GM10266 (cell line): ENCODE data around the gene OVCH2.

Experiments
- DNase-seq: peaks from one replicate; pipeline ENCODE4 v3.0.0; 2012; ENCODE audit errors: extremely low spot score
- TF ChIP-seq, protein P1 (sequence below): IDR thresholded peaks from 2 replicates; pipeline ENCODE4 v1.5.1; 2012; ENCODE audit warnings: mild to moderate bottlenecking, low read depth; ENCODE audit not compliant: control insufficient read depth, insufficient read depth; ENCODE audit errors: missing control alignments

OVCH2 gene

DNA sequence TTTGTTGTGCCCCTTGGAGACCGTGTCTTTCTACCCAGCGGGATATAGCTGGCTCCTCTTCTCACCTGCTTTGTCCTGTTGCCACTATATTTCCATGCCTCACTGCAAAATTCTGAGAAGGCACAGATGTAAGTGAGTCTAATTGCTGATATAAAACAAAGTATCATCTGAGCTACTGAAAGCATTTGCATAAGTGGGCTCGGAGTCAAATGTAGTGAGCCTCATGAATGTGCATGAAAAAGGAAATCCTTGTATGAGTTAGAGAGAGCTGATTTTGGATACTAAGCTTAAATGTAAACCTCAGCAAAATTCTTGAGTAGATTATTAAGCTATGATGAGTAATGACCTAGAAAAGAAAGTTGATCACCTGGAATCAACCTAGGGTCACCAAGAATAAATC, 13.9 kb downstream of the OVCH2 start:
- TF ChIP-seq, protein P1, sequence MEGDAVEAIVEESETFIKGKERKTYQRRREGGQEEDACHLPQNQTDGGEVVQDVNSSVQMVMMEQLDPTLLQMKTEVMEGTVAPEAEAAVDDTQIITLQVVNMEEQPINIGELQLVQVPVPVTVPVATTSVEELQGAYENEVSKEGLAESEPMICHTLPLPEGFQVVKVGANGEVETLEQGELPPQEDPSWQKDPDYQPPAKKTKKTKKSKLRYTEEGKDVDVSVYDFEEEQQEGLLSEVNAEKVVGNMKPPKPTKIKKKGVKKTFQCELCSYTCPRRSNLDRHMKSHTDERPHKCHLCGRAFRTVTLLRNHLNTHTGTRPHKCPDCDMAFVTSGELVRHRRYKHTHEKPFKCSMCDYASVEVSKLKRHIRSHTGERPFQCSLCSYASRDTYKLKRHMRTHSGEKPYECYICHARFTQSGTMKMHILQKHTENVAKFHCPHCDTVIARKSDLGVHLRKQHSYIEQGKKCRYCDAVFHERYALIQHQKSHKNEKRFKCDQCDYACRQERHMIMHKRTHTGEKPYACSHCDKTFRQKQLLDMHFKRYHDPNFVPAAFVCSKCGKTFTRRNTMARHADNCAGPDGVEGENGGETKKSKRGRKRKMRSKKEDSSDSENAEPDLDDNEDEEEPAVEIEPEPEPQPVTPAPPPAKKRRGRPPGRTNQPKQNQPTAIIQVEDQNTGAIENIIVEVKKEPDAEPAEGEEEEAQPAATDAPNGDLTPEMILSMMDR = no peak
- DNase-seq = no peak

DNA sequence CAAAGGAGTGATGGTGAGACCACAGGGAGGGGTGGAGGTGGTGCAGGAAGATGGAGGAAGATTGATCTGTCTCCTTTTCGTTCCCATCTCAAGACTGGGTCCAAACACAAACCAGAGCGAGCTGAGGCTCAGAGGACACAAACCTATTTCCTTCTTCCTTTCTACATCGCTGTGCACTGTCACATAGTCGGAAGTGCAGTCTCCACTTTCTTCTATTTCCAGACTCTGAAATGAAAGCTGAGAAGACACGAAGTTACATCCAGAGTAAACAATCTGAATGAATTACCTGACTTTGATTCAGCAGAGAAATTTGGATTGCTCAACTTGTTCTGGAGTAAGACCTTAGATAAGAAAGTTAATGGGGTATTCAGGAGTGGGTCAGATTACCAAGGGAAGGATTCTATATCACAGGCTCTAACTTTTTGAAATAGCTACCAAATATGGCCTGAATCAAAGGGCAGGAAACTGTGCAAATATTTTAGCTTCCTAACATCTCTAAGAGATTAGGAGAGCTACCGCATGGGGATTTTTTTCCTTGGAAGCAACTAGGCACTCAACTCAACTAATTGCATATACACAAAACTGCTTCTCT, 14.4 kb downstream of the OVCH2 start:
- DNase-seq = no peak
- TF ChIP-seq, protein P1 = no peak

DNA sequence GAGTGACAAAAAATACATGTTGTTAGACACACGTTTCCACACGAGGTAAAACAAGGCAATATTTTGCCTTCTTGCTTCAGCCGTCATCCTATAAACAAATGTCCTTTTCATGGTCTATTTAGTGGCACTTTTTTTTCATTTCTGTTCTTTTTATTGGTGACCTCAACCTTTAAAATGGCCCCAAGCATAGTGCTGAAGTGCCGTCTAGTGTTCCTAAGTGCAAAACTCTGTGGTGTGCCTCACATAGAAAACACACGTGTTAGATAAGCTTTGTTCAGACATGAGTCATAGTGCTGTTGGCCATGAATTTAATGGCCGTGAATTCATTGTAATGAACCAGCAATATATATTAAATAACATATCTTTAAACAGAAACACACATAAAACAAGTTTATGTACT, 15.6 kb downstream of the OVCH2 start:
- DNase-seq = no peak
- TF ChIP-seq, protein P1 = no peak

DNA sequence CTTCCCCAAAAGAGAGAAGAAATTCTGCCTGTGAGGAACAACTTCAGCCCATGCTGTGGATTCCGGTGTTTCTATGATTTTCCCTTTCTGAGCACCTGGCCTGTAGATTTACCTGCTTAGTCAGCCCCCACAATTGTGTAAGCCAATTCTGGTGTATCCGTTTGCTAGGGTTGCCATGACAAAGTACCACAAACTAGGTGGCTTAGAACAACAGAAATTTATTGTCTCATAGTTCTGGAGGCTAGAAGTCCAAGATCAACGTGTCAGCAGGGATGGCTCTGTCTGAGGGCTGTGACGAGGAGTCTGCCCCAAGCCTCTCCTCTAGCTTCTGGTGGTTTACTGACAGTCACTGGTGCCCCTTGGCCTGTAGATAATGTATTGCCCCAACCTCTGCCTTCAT, 17.0 kb downstream of the OVCH2 start:
- no peak for DNase-seq
- TF ChIP-seq, protein P1 = no peak

DNA sequence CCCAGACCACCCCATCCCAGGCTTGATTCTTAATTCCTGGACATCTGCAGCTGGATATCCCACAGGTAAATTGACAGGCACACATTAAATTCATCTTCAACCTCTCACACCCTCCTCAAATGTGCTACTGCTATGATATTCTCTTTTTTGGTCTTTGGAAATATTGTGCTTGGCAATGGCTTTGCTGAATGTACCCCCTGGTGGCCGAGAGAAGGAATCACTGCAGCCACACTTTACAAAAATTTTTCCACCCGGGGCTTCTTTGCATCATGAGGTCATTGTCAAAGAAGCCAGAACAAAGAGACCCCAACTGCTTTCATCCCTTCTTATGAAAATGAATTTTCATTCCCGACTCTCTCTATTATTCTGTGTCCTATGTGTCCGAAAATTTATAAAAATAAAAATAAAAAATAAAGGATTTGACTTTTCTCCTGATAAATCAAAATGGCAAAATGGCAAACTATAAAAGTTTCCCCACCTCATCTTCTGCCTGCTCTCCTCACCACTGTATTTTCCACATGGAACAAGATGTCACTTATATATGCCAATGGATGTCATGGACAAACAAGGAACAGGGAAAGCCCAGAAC, 17.9 kb downstream of the OVCH2 start:
- TF ChIP-seq, protein P1 = peak; percentile 71
- DNase-seq = peak; percentile 39

DNA sequence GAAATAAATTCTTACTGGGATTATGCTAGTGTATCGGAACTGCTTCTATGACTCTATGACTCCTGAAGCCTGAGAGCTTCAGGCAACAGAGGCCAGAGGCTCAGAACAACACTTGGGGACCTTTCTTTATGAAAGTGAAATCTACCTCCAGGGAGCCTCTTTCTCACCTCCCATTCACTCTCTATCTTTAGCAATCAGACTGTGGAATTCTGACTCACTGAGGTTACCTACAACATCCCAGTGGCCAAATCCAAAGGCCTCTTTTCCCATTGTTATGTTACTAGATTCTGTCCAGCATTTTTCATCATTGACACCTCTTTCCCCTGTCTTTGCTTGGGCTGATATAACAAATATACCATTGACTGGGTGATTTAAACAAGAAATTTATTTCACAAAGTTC, 18.9 kb downstream of the OVCH2 start:
- DNase-seq = no peak
- TF ChIP-seq, protein P1 = no peak

DNA sequence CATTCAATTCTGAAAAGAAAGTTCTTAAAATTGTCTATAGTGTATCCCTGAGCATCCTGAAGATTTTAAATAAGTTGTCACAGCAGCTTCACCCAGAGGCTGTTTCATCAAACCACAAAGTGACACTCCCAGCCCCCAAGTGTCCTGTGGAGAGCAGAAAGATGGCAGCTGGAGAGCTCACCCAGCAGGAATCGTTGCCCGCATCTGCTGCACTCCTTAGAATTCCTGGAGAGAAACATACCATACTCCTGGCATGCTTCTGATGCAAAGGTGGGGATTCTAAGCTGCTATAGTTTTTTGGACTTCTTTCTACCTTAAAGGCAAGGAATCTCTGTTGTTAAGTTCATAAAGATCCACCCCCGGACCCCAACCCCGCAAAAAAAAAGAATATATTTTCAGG, 19.5 kb downstream of the OVCH2 start:
- DNase-seq = no peak
- TF ChIP-seq, protein P1 = no peak
